PC-9 (cell line): ENCODE results near the gene PARD6B. TPM values are rescaled to one million over a fixed set of nuclear protein-coding genes. Genes with fewer than 3 reads are reported as not detected.
"Not testable (repeated sequence)": the region's sequence is repeated elsewhere in the genome, so short reads cannot be mapped to it uniquely, and the experiment has no call there.

Experiments
- BruUV-seq: library from RNA; stranded (reverse); fragments of 400-500 nt; replicated peaks from 2 replicates; lab custom pipeline; 2021; lab: Mats Ljungman, UMichigan
- CTCF ChIA-PET: fragments of 300-600 bp; sonication (Branson Sonifier 250); formaldehyde crosslinking; loops from one replicate; lab custom pipeline; 2022; ENCODE audit warnings: antibody characterized with exemption; lab: Charles Lee
- POLR2A ChIA-PET: fragments of 300-600 bp; sonication (Branson Sonifier 250); formaldehyde crosslinking; loops from one replicate; lab custom pipeline; 2022; ENCODE audit warnings: antibody characterized with exemption; ENCODE audit not compliant: unreplicated experiment; lab: Charles Lee
- DNase-seq, 2 experiments: peaks; one replicate each; pipeline versions ENCODE4 v3.0.0 to v3.0.0-alpha.2; 2015 to 2022; ENCODE audit warnings: mixed read lengths in 1 of 2
- H2AFZ ChIP-seq: fragments of 200-600 bp; sonication (generic); 2 replicates; pipeline ENCODE4 v1.8.1; 2017; ENCODE audit warnings: antibody characterized with exemption
- H3F3A ChIP-seq: fragments of 200-600 bp; sonication (generic); 2 replicates; pipeline ENCODE4 v1.8.1; 2017; ENCODE audit warnings: antibody characterized with exemption, mild to moderate bottlenecking, low read depth; ENCODE audit not compliant: insufficient read depth
- H3K27ac ChIP-seq: fragments of 200-600 bp; sonication (generic); 2 replicates; pipeline ENCODE4 v1.6.1; 2016; ENCODE audit warnings: mixed run types
- H3K27me3 ChIP-seq: fragments of 200-600 bp; sonication (generic); 2 replicates; pipeline ENCODE4 v1.6.1; 2016; ENCODE audit warnings: low read depth, mixed run types; ENCODE audit not compliant: insufficient read depth
- H3K36me3 ChIP-seq: fragments of 200-600 bp; sonication (generic); 2 replicates; pipeline ENCODE4 v1.6.1; 2016; ENCODE audit warnings: low read depth, mixed run types
- H3K4me1 ChIP-seq: fragments of 200-600 bp; sonication (generic); replicated peaks from 2 replicates; pipeline ENCODE4 v1.6.1; 2016; ENCODE audit warnings: mixed run types; ENCODE audit not compliant: insufficient read depth
- H3K4me2 ChIP-seq: fragments of 200-600 bp; sonication (generic); 2 replicates; pipeline ENCODE4 v1.6.1; 2017; ENCODE audit warnings: mixed run types
- H3K4me3 ChIP-seq: fragments of 200-600 bp; sonication (generic); 2 replicates; pipeline ENCODE4 v1.6.1; 2016; ENCODE audit warnings: mixed run types
- H3K79me2 ChIP-seq: fragments of 200-600 bp; sonication (generic); 2 replicates; pipeline ENCODE4 v1.6.1; 2017; ENCODE audit warnings: low read depth, mixed run types
- H3K9me2 ChIP-seq: fragments of 200-600 bp; sonication (generic); 2 replicates; pipeline ENCODE4 v1.8.1; 2017; ENCODE audit warnings: mild to moderate bottlenecking; ENCODE audit not compliant: insufficient read depth
- H3K9me3 ChIP-seq: fragments of 200-600 bp; sonication (generic); 2 replicates; pipeline ENCODE4 v1.8.1; 2016; ENCODE audit warnings: low read depth; ENCODE audit not compliant: insufficient read depth
- H4K20me1 ChIP-seq: fragments of 200-600 bp; sonication (generic); 2 replicates; pipeline ENCODE4 v1.8.1; 2017; ENCODE audit not compliant: insufficient read depth
- CTCF ChIP-seq: fragments of 200-600 bp; sonication (generic); conservative IDR thresholded peaks from 2 replicates; pipeline ENCODE4 v1.6.1; 2017; ENCODE audit warnings: mixed run types, antibody characterized with exemption, mild to moderate bottlenecking, moderate library complexity
- EZH2 ChIP-seq: fragments of 200-600 bp; sonication (generic); IDR thresholded peaks from 2 replicates; pipeline ENCODE4 v1.8.0; 2017; ENCODE audit warnings: antibody characterized with exemption, low read depth
- intact Hi-C: fragments of 100-400 bp; cut with micrococcal nuclease; formaldehyde crosslinking; loops from one replicate; pipeline ENCODE4 v1.10.0; 2022; ENCODE audit not compliant: unreplicated experiment
- total RNA-seq: library from RNA; stranded (reverse); gene quantifications from 2 replicates; pipeline ENCODE4 v1.2.3, GENCODE V29; 2021

The PARD6B gene
- total RNA-seq, 1 experiment from 2014 or later, result 52.2 TPM

GRCh38 chr20:50694379-50695134, 36.8 kb upstream of the PARD6B start:
- H3K4me3 ChIP-seq, result no peak overlapping the region
- CTCF ChIA-PET, result no interaction called here
- DNase-seq, result no peak

GRCh38 chr20:50695135-50695872, 36.1 kb upstream of the PARD6B start:
- H3F3A ChIP-seq, result peaks cover 19% of the 10 kb centered on the region
- H2AFZ ChIP-seq, result no peak overlapping the region
- no TSS peak for BruUV-seq
- no peak overlapping the region for H3K4me3 ChIP-seq
- no peaks in the 10 kb centered on the region for H3K9me2 ChIP-seq
- no peaks in the 10 kb centered on the region for H3K36me3 ChIP-seq
- no peaks in the 10 kb centered on the region for H3K27me3 ChIP-seq
- no peak overlapping the region for H3K27ac ChIP-seq
- TF ChIP-seq CTCF (no peak), EZH2 (no peak)
- DNase-seq, result no peak
- ChIA-PET POLR2A (interaction anchor here (0.7 kb wide), 1 partner anchor 68 kb away, joined by 7 read pairs; no protein-coding TSS in a partner anchor), CTCF (interaction anchor here (0.6 to 0.8 kb wide), 3 partner anchors 23 to 230 kb away, joined by 3 to 4 read pairs (median 3); no protein-coding TSS in a partner anchor)
- intact Hi-C loops, result no loop called here
- no peaks in the 10 kb centered on the region for H4K20me1 ChIP-seq
- no peak overlapping the region for H3K4me2 ChIP-seq
- H3K4me1 ChIP-seq, result peaks cover 16% of the 10 kb centered on the region
- no peaks in the 10 kb centered on the region for H3K79me2 ChIP-seq
- no peaks in the 10 kb centered on the region for H3K9me3 ChIP-seq

More at GRCh38 chr20:50694379-50695134, 36.8 kb upstream of the PARD6B start:
- TF ChIP-seq CTCF (no peak), EZH2 (no peak)
- H3K27me3 ChIP-seq, result no peaks in the 10 kb centered on the region
- H3K4me1 ChIP-seq, result peaks cover 24% of the 10 kb centered on the region
- H3K9me2 ChIP-seq, result no peaks in the 10 kb centered on the region
- no peaks in the 10 kb centered on the region for H3K79me2 ChIP-seq
- H4K20me1 ChIP-seq, result no peaks in the 10 kb centered on the region
- POLR2A ChIA-PET, result no interaction called here
- no peak overlapping the region for H3K27ac ChIP-seq
- no peaks in the 10 kb centered on the region for H3K36me3 ChIP-seq
- H3F3A ChIP-seq, result peaks cover 27% of the 10 kb centered on the region
- no peaks in the 10 kb centered on the region for H3K9me3 ChIP-seq
- no peak overlapping the region for H2AFZ ChIP-seq
- intact Hi-C loops, result no loop called here
- H3K4me2 ChIP-seq, result no peak overlapping the region
- BruUV-seq, result no TSS peak

GRCh38 chr20:50698255-50698654, 33.1 kb upstream of the PARD6B start:
- H3K79me2 ChIP-seq, H3K9me3 ChIP-seq, H3K4me3 ChIP-seq, H2AFZ ChIP-seq, H3K9me2 ChIP-seq, H3F3A ChIP-seq, H3K4me2 ChIP-seq, intact Hi-C loops, H3K4me1 ChIP-seq, POLR2A ChIA-PET, H3K27me3 ChIP-seq, DNase-seq, CTCF ChIA-PET, H4K20me1 ChIP-seq, H3K36me3 ChIP-seq, H3K27ac ChIP-seq, BruUV-seq: not testable (repeated sequence)
